Measurements from ENCODE around the gene FLT1. TPM values are rescaled to one million over a fixed set of nuclear protein-coding genes. Genes with fewer than 3 reads are reported as not detected.

The FLT1 gene
- total RNA-seq, 2 experiments from 2014 or later: 21.7 to 27.4 TPM

- peaks cover 9% of the 10 kb centered on the region for H3K4me1 Mint-ChIP-seq
- intact Hi-C loops (cut with DNase I, micrococcal nuclease): no loop called here
- ChIA-PET CTCF (no interaction called here), POLR2A (no interaction called here)
- DNase-seq (no peak), ATAC-seq (no peak)
- H3K4me3 Mint-ChIP-seq: no peak overlapping the region
- no peak overlapping the region for H3K27ac Mint-ChIP-seq
- peaks cover 2% of the 10 kb centered on the region for H3K27me3 Mint-ChIP-seq
- H3K9me3 Mint-ChIP-seq (ENCODE audit: low read depth): no peaks in the 10 kb centered on the region
- peaks cover 11% of the 10 kb centered on the region for H3K36me3 Mint-ChIP-seq (ENCODE audit: low read depth)
These were observed 24.6 kb downstream of the FLT1 start for GRCh38 chr13:28470296-28470695.

DNA sequence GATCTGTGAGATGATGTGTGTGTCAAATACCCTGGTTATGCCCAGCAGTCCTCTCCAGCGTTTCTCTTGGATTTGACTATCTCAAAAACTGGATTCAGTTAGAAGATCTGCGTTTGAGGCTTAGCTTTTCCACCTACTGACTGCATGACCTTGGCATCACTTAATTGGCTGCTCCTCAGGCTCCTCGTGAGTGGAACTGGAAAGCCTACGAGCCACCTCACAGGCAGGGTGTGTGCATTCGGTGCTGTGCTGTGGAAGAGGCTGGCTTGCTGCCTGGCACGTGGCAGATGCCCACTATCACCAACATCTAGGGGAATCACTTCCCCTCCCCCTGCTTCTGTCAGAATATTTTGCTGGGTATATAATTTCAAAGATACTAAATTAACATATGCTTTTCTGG, 25.6 kb downstream of the FLT1 start:
- Mint-ChIP-seq H3K4me1 (peaks cover 9% of the 10 kb centered on the region), H3K9me3 (ENCODE audit: low read depth) (no peaks in the 10 kb centered on the region), H3K27ac (no peak overlapping the region), H3K27me3 (peaks cover 2% of the 10 kb centered on the region), H3K36me3 (ENCODE audit: low read depth) (peaks cover 11% of the 10 kb centered on the region), H3K4me3 (no peak overlapping the region)
- intact Hi-C loops (cut with DNase I, micrococcal nuclease): no loop called here
- ChIA-PET POLR2A (no interaction called here), CTCF (interaction anchor here (0.8 kb wide), 1 partner anchor 39 kb away, joined by 3 read pairs; no protein-coding TSS in a partner anchor)
- no peak for ATAC-seq
- no peak for DNase-seq

GRCh38 chr13:28468023-28468915, 26.7 kb downstream of the FLT1 start:
- Mint-ChIP-seq H3K27me3 (peaks cover 2% of the 10 kb centered on the region), H3K9me3 (ENCODE audit: low read depth) (no peaks in the 10 kb centered on the region), H3K4me1 (peaks cover 9% of the 10 kb centered on the region), H3K4me3 (no peak overlapping the region), H3K27ac (no peak overlapping the region), H3K36me3 (ENCODE audit: low read depth) (peaks cover 15% of the 10 kb centered on the region)
- peak; percentile 9 for DNase-seq
- peak; percentile 77 for ATAC-seq
- CTCF ChIA-PET: interaction anchor here (0.8 kb wide), 1 partner anchor 40 kb away, joined by 3 read pairs; no protein-coding TSS in a partner anchor
- intact Hi-C loops (cut with DNase I, micrococcal nuclease): no loop called here
- POLR2A ChIA-PET: no interaction called here

GRCh38 chr13:28467034-28467433, 27.9 kb downstream of the FLT1 start:
- Mint-ChIP-seq H3K4me1 (peaks cover 9% of the 10 kb centered on the region), H3K27ac (no peak overlapping the region), H3K9me3 (ENCODE audit: low read depth) (no peaks in the 10 kb centered on the region), H3K4me3 (no peak overlapping the region), H3K27me3 (peaks cover 2% of the 10 kb centered on the region), H3K36me3 (ENCODE audit: low read depth) (peaks cover 16% of the 10 kb centered on the region)
- ChIA-PET POLR2A (no interaction called here), CTCF (interaction anchor here (0.6 kb wide), 1 partner anchor 275 kb away, joined by 3 read pairs; no protein-coding TSS in a partner anchor)
- DNase-seq (no peak), ATAC-seq (no peak)
- intact Hi-C loops (cut with DNase I, micrococcal nuclease): no loop called here

GRCh38 chr13:28466151-28466550, 28.8 kb downstream of the FLT1 start:
- H3K4me1 Mint-ChIP-seq: peaks cover 9% of the 10 kb centered on the region
- H3K27ac Mint-ChIP-seq: no peak overlapping the region
- no peaks in the 10 kb centered on the region for H3K9me3 Mint-ChIP-seq (ENCODE audit: low read depth)
- POLR2A ChIA-PET: no interaction called here
- CTCF ChIA-PET: no interaction called here
- no peak overlapping the region for H3K4me3 Mint-ChIP-seq
- peaks cover 2% of the 10 kb centered on the region for H3K27me3 Mint-ChIP-seq
- peaks cover 17% of the 10 kb centered on the region for H3K36me3 Mint-ChIP-seq (ENCODE audit: low read depth)
- intact Hi-C loops (cut with DNase I, micrococcal nuclease): no loop called here
- DNase-seq (no peak), ATAC-seq (no peak)

DNA sequence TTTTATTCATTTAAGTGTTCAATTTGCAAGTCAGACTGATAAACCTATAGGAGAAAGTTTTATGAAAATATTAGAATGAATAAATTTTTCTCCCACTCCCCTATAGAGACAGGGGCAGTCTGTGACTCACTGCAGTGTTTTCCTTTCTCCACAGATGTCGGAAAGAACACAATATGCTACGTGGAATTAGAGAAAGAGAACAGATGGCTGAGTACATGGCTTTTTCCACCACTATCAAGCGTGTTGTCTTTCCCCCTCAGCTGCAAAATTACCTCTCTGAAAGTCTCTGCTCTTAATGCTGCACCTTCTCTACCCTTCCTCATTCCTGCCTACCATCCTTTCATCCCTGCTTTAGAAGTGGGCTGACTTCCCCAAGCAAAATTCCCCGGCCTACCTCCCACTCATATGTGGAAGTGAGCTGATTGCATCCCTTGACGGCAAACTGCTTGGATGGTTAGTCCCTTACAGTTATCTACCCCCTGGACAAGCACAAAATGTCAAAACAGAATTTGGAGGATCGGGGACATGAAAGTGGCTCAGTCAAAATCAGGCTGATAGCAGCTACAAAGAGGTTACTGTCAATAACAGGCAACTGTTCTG, 30.0 kb downstream of the FLT1 start:
- H3K4me3 Mint-ChIP-seq: no peak overlapping the region
- no peaks in the 10 kb centered on the region for H3K27me3 Mint-ChIP-seq
- DNase-seq: no peak
- ChIA-PET POLR2A (interaction anchor here (0.7 kb wide), 1 partner anchor 75 kb away, joined by 7 read pairs; no protein-coding TSS in a partner anchor), CTCF (interaction anchor here (1.5 kb wide), 1 partner anchor 10 kb away, joined by 3 read pairs; no protein-coding TSS in a partner anchor)
- no peak overlapping the region for H3K27ac Mint-ChIP-seq
- intact Hi-C loops (cut with DNase I, micrococcal nuclease): no loop called here
- ATAC-seq: no peak
- no peaks in the 10 kb centered on the region for H3K9me3 Mint-ChIP-seq (ENCODE audit: low read depth)
- H3K36me3 Mint-ChIP-seq (ENCODE audit: low read depth): peaks cover 20% of the 10 kb centered on the region
- peaks cover 9% of the 10 kb centered on the region for H3K4me1 Mint-ChIP-seq

- Mint-ChIP-seq H3K9me3 (ENCODE audit: low read depth) (no peaks in the 10 kb centered on the region), H3K4me1 (peaks cover 4% of the 10 kb centered on the region), H3K27me3 (no peaks in the 10 kb centered on the region), H3K4me3 (no peak overlapping the region), H3K36me3 (ENCODE audit: low read depth) (peaks cover 29% of the 10 kb centered on the region), H3K27ac (no peak overlapping the region)
- intact Hi-C loops (cut with DNase I, micrococcal nuclease): no loop called here
- no peak for DNase-seq
- ChIA-PET CTCF (no interaction called here), POLR2A (no interaction called here)
- ATAC-seq: no peak
These were observed 31.4 kb downstream of the FLT1 start for GRCh38 chr13:28463481-28463880.

GRCh38 chr13:28459911-28460310, 35.0 kb downstream of the FLT1 start:
- Mint-ChIP-seq H3K36me3 (ENCODE audit: low read depth) (peaks cover 26% of the 10 kb centered on the region), H3K27me3 (peaks cover 5% of the 10 kb centered on the region), H3K9me3 (ENCODE audit: low read depth) (no peaks in the 10 kb centered on the region), H3K27ac (no peak overlapping the region), H3K4me3 (no peak overlapping the region), H3K4me1 (no peaks in the 10 kb centered on the region)
- intact Hi-C loops (cut with DNase I, micrococcal nuclease): no loop called here
- CTCF ChIA-PET: no interaction called here
- POLR2A ChIA-PET: no interaction called here
- ATAC-seq (no peak), DNase-seq (no peak)

- ATAC-seq (no peak), DNase-seq (no peak)
- H3K36me3 Mint-ChIP-seq (ENCODE audit: low read depth): peaks cover 24% of the 10 kb centered on the region
- H3K27me3 Mint-ChIP-seq: peaks cover 6% of the 10 kb centered on the region
- H3K4me1 Mint-ChIP-seq: no peaks in the 10 kb centered on the region
- no peak overlapping the region for H3K27ac Mint-ChIP-seq
- H3K4me3 Mint-ChIP-seq: no peak overlapping the region
- intact Hi-C loops (cut with DNase I, micrococcal nuclease): no loop called here
- no peaks in the 10 kb centered on the region for H3K9me3 Mint-ChIP-seq (ENCODE audit: low read depth)
- ChIA-PET POLR2A (no interaction called here), CTCF (interaction anchor here (0.6 kb wide), 1 partner anchor 216 kb away, joined by 3 read pairs; no protein-coding TSS in a partner anchor)
These were observed 36.3 kb downstream of the FLT1 start for GRCh38 chr13:28458608-28459007.

DNA sequence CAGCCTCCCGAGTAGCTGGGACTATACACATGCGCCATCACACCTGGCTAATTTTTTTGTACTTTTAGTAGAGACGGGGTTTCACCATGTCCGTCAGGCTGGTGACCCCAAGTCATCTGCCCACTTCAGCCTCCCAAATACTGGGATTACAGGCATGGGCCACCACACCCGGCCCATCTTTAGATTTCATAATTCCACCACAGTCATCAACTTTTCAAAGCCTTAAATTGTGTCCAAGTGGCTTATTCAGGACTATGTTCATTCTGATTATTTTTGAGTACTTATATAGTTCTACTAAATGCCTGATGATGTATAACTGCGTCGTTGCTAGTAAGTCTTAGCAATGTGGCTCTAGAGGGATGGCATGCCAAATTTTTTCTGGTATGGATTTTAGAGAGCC, 36.9 kb downstream of the FLT1 start:
- ChIA-PET CTCF (interaction anchor here (0.6 kb wide), 1 partner anchor 217 kb away, joined by 3 read pairs; no protein-coding TSS in a partner anchor), POLR2A (no interaction called here)
- Mint-ChIP-seq H3K4me1 (no peaks in the 10 kb centered on the region), H3K9me3 (ENCODE audit: low read depth) (no peaks in the 10 kb centered on the region), H3K4me3 (no peak overlapping the region), H3K36me3 (ENCODE audit: low read depth) (peaks cover 23% of the 10 kb centered on the region), H3K27me3 (peaks cover 6% of the 10 kb centered on the region), H3K27ac (no peak overlapping the region)
- DNase-seq (no peak), ATAC-seq (no peak)
- intact Hi-C loops (cut with DNase I, micrococcal nuclease): no loop called here

DNA sequence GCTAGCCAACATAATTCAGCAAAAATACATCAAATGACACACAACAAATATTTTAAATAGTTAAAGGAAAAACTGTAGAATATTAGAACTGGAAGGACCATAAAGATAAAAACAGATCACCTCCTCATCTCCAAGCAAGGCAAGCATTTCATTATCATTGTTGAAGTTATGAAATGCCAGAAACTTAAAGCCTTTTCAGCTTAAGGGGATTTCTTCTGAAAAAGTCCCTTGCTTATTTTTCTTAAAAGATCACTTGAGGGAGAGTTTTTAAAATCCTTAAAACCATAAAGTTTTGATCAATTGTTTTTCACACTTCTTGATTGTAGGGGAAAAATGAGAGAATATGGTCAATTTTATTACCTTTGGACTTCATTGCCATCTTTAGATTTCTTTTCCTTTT, 37.4 kb downstream of the FLT1 start:
- ATAC-seq: no peak
- Mint-ChIP-seq H3K27me3 (peaks cover 6% of the 10 kb centered on the region), H3K4me1 (no peaks in the 10 kb centered on the region), H3K36me3 (ENCODE audit: low read depth) (peaks cover 19% of the 10 kb centered on the region), H3K27ac (no peak overlapping the region), H3K4me3 (no peak overlapping the region), H3K9me3 (ENCODE audit: low read depth) (no peaks in the 10 kb centered on the region)
- intact Hi-C loops (cut with DNase I, micrococcal nuclease): no loop called here
- ChIA-PET POLR2A (no interaction called here), CTCF (no interaction called here)
- no peak for DNase-seq

Measured in activated CD4-positive, alpha-beta T cell treated with anti-CD3 and anti-CD28 coated beads for 36 hours (primary cell).